IMR-90 (cell line): ENCODE results near the gene KCNQ1. TPM values are rescaled to one million over a fixed set of nuclear protein-coding genes. Genes with fewer than 3 reads are reported as not detected.

Experiments
- ATAC-seq: fragments of 200-7000 bp; cut with Tn5 transposase; 2 replicates; pipeline ENCODE4 v1.9.1; 2020; ENCODE audit warnings: low read depth, mild to moderate bottlenecking, moderate library complexity
- BruUV-seq: library from RNA; stranded (reverse); fragments of 400-500 nt; replicated peaks from 2 replicates; lab custom pipeline; 2021; lab: Mats Ljungman, UMichigan
- CTCF ChIA-PET: fragments of 300-600 bp; formaldehyde crosslinking; extraction: SDS; loops from one replicate; lab custom pipeline; 2021; ENCODE audit warnings: antibody characterized with exemption; lab: Yijun Ruan, JAX
- POLR2A ChIA-PET: fragments of 300-600 bp; sonication (Branson Sonifier 250); formaldehyde crosslinking; loops from one replicate; lab custom pipeline; 2022; ENCODE audit warnings: antibody characterized with exemption; ENCODE audit not compliant: unreplicated experiment; lab: Charles Lee
- DNase-seq: peaks from one replicate; pipeline ENCODE4 v3.0.0; 2013
- H2AFZ ChIP-seq: replicated peaks from 2 replicates; pipeline ENCODE3; 2013; ENCODE audit warnings: low read length, mild to moderate bottlenecking; ENCODE audit not compliant: poor library complexity
- H2AK5ac ChIP-seq: 2 replicates; pipeline ENCODE4 v1.6.1; 2013; ENCODE audit warnings: low read depth, low read length, inconsistent platforms
- H2AK9ac ChIP-seq: replicated peaks from 2 replicates; pipeline ENCODE3; 2013; ENCODE audit warnings: mild to moderate bottlenecking, low read depth, low read length, moderate library complexity; ENCODE audit not compliant: poor library complexity
- H2BK120ac ChIP-seq: 2 replicates; pipeline ENCODE4 v1.6.1; 2013; ENCODE audit warnings: low read depth, low read length, inconsistent platforms
- H2BK15ac ChIP-seq: 3 replicates; pipeline ENCODE4 v1.6.1; 2013; ENCODE audit warnings: low read depth, low read length, inconsistent platforms
- H2BK20ac ChIP-seq: 2 replicates; pipeline ENCODE4 v1.6.1; 2013; ENCODE audit warnings: low read depth, mild to moderate bottlenecking, inconsistent platforms, low read length, moderate library complexity
- H2BK5ac ChIP-seq: 2 replicates; pipeline ENCODE4 v1.6.1; 2013; ENCODE audit warnings: mild to moderate bottlenecking, low read depth, low read length, inconsistent platforms; ENCODE audit not compliant: poor library complexity, severe bottlenecking
- H3K14ac ChIP-seq: replicated peaks from 2 replicates; pipeline ENCODE4 v1.6.1; 2013; ENCODE audit warnings: low read depth, low read length, inconsistent platforms
- H3K18ac ChIP-seq: 2 replicates; pipeline ENCODE4 v1.6.1; 2013; ENCODE audit warnings: low read depth, low read length, control low read depth
- H3K23ac ChIP-seq: 2 replicates; pipeline ENCODE4 v1.6.1; 2013; ENCODE audit warnings: low read depth, low read length, inconsistent platforms
- H3K27ac ChIP-seq: 2 replicates; pipeline ENCODE4 v1.5.1; 2013; ENCODE audit warnings: mild to moderate bottlenecking, control low read depth, low read length; ENCODE audit not compliant: insufficient read depth
- H3K27me3 ChIP-seq: 2 replicates; pipeline ENCODE4 v1.6.1; 2013; ENCODE audit warnings: low read length; ENCODE audit not compliant: control insufficient read depth, insufficient read depth
- H3K36me3 ChIP-seq: 2 replicates; pipeline ENCODE4 v1.6.1; 2013; ENCODE audit warnings: low read length, mixed read lengths; ENCODE audit not compliant: control insufficient read depth, insufficient read depth
- H3K4ac ChIP-seq: 2 replicates; pipeline ENCODE4 v1.6.1; 2013; ENCODE audit warnings: low read depth, low read length, inconsistent platforms
- H3K4me1 ChIP-seq: 2 replicates; pipeline ENCODE4 v1.6.1; 2013; ENCODE audit warnings: low read length, mixed read lengths; ENCODE audit not compliant: control insufficient read depth, insufficient read depth
- H3K4me2 ChIP-seq: 2 replicates; pipeline ENCODE4 v1.6.1; 2013; ENCODE audit warnings: low read depth, mild to moderate bottlenecking, control low read depth, low read length, moderate library complexity
- H3K4me3 ChIP-seq: 2 replicates; pipeline ENCODE4 v1.5.1; 2013; ENCODE audit warnings: low read depth, mild to moderate bottlenecking, control low read depth, low read length, moderate library complexity; ENCODE audit not compliant: insufficient read depth
- H3K56ac ChIP-seq: 2 replicates; pipeline ENCODE4 v1.6.1; 2013; ENCODE audit warnings: low read length, inconsistent platforms; ENCODE audit not compliant: insufficient read depth; ENCODE audit errors: extremely low read depth
- H3K79me1 ChIP-seq, 2 experiments: 2 replicates each; pipeline ENCODE4 v1.6.1; 2013; ENCODE audit warnings: low read length in 2 of 2, inconsistent platforms in 1 of 2, low read depth in 1 of 2
- H3K9ac ChIP-seq: 2 replicates; pipeline ENCODE4 v1.6.1; 2013; ENCODE audit warnings: low read depth, low read length, control low read depth
- H3K9me1 ChIP-seq: 2 replicates; pipeline ENCODE4 v1.6.1; 2013; ENCODE audit warnings: low read length, inconsistent platforms; ENCODE audit not compliant: insufficient read depth
- H3K9me3 ChIP-seq: 2 replicates; pipeline ENCODE4 v1.6.1; 2013; ENCODE audit warnings: low read length; ENCODE audit not compliant: control insufficient read depth, insufficient read depth
- H4K20me1 ChIP-seq: 2 replicates; pipeline ENCODE4 v1.6.1; 2013; ENCODE audit warnings: low read length, inconsistent platforms; ENCODE audit not compliant: insufficient read depth
- H4K5ac ChIP-seq: 2 replicates; pipeline ENCODE4 v1.6.1; 2013; ENCODE audit warnings: mild to moderate bottlenecking, low read depth, low read length, control low read depth
- H4K8ac ChIP-seq, 2 experiments: 2 replicates each; pipeline ENCODE4 v1.6.1; 2013; ENCODE audit warnings: low read depth in 2 of 2, low read length in 2 of 2, control low read depth in 1 of 2, inconsistent platforms in 1 of 2
- H4K91ac ChIP-seq: 2 replicates; pipeline ENCODE4 v1.6.1; 2013; ENCODE audit warnings: low read depth, low read length, inconsistent platforms; ENCODE audit not compliant: insufficient read depth
- BHLHE40 ChIP-seq: fragments of 150-350 bp; IDR thresholded peaks from 2 replicates; pipeline ENCODE4 v1.6.1; 2016; ENCODE audit warnings: mild to moderate bottlenecking, low read depth, low read length
- CEBPB ChIP-seq: IDR thresholded peaks from 2 replicates; pipeline ENCODE4 v1.6.1; 2012; ENCODE audit warnings: low read depth, low read length, improper control_type of control experiment
- CHD1 ChIP-seq: IDR thresholded peaks from 2 replicates; pipeline ENCODE4 v1.6.1; 2012; ENCODE audit warnings: low read depth, low read length, improper control_type of control experiment
- FOS ChIP-seq: fragments of 150-350 bp; IDR thresholded peaks from 2 replicates; pipeline ENCODE4 v1.6.1; 2016; ENCODE audit warnings: low read depth, low read length
- MAFK ChIP-seq: IDR thresholded peaks from 2 replicates; pipeline ENCODE4 v1.6.1; 2012; ENCODE audit warnings: low read depth, low read length, improper control_type of control experiment
- MAZ ChIP-seq: IDR thresholded peaks from 2 replicates; pipeline ENCODE4 v1.6.1; 2012; ENCODE audit warnings: low read depth, mild to moderate bottlenecking, low read length, improper control_type of control experiment, moderate library complexity, borderline replicate concordance
- MXI1 ChIP-seq: IDR thresholded peaks from 2 replicates; pipeline ENCODE4 v1.6.1; 2012; ENCODE audit warnings: low read depth, mild to moderate bottlenecking, low read length, moderate library complexity, borderline replicate concordance
- NFE2L2 ChIP-seq: fragments of 150-350 bp; IDR thresholded peaks from 2 replicates; pipeline ENCODE4 v1.6.1; 2016; ENCODE audit warnings: low read depth, mild to moderate bottlenecking, low read length
- POLR2A ChIP-seq: IDR thresholded peaks from 2 replicates; pipeline ENCODE4 v1.6.1; 2012; ENCODE audit warnings: mild to moderate bottlenecking, low read depth, low read length
- RAD21 ChIP-seq: IDR thresholded peaks from 2 replicates; pipeline ENCODE4 v1.6.1; 2012; ENCODE audit warnings: low read length, improper control_type of control experiment
- RCOR1 ChIP-seq: IDR thresholded peaks from 2 replicates; pipeline ENCODE4 v1.6.1; 2012; ENCODE audit warnings: mild to moderate bottlenecking, low read length, improper control_type of control experiment; ENCODE audit not compliant: insufficient replicate concordance
- RFX5 ChIP-seq: IDR thresholded peaks from 2 replicates; pipeline ENCODE4 v1.8.0; 2012; ENCODE audit warnings: low read depth, mild to moderate bottlenecking, low read length, moderate library complexity
- SMC3 ChIP-seq: fragments of 150-350 bp; IDR thresholded peaks from 2 replicates; pipeline ENCODE4 v1.6.1; 2016; ENCODE audit warnings: low read depth, mild to moderate bottlenecking, antibody characterized with exemption, low read length, moderate library complexity
- dilution Hi-C: fragments of 300-500 bp; cut with HindIII; formaldehyde crosslinking; loops from one replicate; pipeline ENCODE4 v1.14.3; 2018; ENCODE audit warnings: low sequenced_read_pairs; ENCODE audit not compliant: unreplicated experiment
- in situ Hi-C: fragments of 300-500 bp; cut with MboI; formaldehyde crosslinking; loops from 3 replicates; pipeline ENCODE4 v1.14.3; 2019; ENCODE audit warnings: low sequenced_read_pairs, inconsistent platforms, mixed read lengths
- intact Hi-C: fragments of 100-400 bp; cut with micrococcal nuclease; formaldehyde crosslinking; loops from 2 replicates; pipeline ENCODE4 v1.10.0; 2022
- polyA plus RNA-seq, 3 experiments: library from polyadenylated mRNA; depleted of rRNA; stranded (reverse); fragments of >200 nt; gene quantifications; 2 replicates each; pipeline ENCODE4 v1.2.3, GENCODE V29; 2012; ENCODE audit warnings: low replicate concordance in 1 of 3
- total RNA-seq: library from RNA; depleted of rRNA; stranded (reverse); fragments of >200 nt; gene quantifications from 2 replicates; pipeline ENCODE4 v1.2.3, GENCODE V29; 2012
- TF ChIP-seq, protein P1 (sequence below): conservative IDR thresholded peaks from 2 replicates; pipeline ENCODE4 v1.5.1; 2012; ENCODE audit warnings: mild to moderate bottlenecking, low read depth, low read length, improper control_type of control experiment
- TF ChIP-seq, protein P2 (sequence below): fragments of 150-350 bp; IDR thresholded peaks from 2 replicates; pipeline ENCODE4 v1.6.1; 2016; ENCODE audit warnings: low read depth, mild to moderate bottlenecking, low read length, moderate library complexity, borderline replicate concordance
- TF ChIP-seq, protein P3 (sequence below): fragments of 150-350 bp; IDR thresholded peaks from 2 replicates; pipeline ENCODE4 v1.6.1; 2017; ENCODE audit warnings: mild to moderate bottlenecking, antibody characterized with exemption, low read length, low read depth

The KCNQ1 gene
- total and polyA plus RNA-seq, 2 of the 4 experiments (the other 2 are of a cell fraction), result 0.07 TPM; not detected in 1

DNA sequence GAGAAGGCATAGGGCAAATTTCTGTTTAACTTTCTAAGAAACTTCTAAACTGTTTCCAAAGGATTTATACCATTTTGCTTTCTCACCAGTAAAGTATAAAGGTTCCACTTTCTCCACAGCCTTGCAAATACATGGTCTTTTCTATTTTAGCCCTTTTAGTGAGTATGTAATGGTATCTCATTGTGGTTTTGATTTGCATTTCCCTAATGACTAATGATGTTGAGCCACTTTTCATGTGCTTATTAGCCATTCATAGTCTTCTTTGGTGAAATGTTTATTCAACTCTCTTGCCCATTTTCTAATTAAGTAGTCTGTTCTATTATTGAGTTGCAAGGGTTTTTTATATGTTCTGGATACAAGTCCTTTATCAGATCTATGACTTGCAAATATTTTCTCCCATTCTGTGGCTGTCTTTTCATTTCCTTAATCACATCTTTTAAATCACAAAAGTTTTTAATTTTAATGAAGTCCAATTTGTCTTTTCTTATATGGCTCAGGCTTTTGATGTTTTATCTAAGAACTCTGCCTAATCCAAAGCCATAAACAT, 338.8 kb downstream of the KCNQ1 start:
- Histone ChIP-seq H3K4ac (no peak overlapping the region), H3K4me2 (no peak overlapping the region), H4K91ac (no peak overlapping the region), H2BK15ac (no peak overlapping the region), H2BK5ac (no peak overlapping the region), H2BK120ac (no peak overlapping the region), H4K20me1 (no peaks in the 10 kb centered on the region), H3K9me1 (no peaks in the 10 kb centered on the region), H3K36me3 (no peaks in the 10 kb centered on the region), H3K9ac (no peak overlapping the region), H3K79me1 (no peaks in the 10 kb centered on the region), H3K18ac (no peak overlapping the region), H3K9me3 (no peaks in the 10 kb centered on the region), H3K23ac (no peak overlapping the region), H2BK20ac (no peak overlapping the region), H3K4me3 (no peak overlapping the region), H3K56ac (no peak overlapping the region), H2AK5ac (no peak overlapping the region), H3K14ac (no peak overlapping the region), H3K4me1 (peaks cover 14% of the 10 kb centered on the region), H4K8ac (no peak overlapping the region), H3K27ac (no peak overlapping the region), H2AFZ (no peak overlapping the region), H2AK9ac (no peak overlapping the region), H4K5ac (no peak overlapping the region), H3K27me3 (peaks cover 9% of the 10 kb centered on the region)
- dilution Hi-C loops, result no loop called here
- no TSS peak for BruUV-seq
- ATAC-seq (no peak), DNase-seq (peak; percentile 4)
- no peak for TF ChIP-seq POLR2A
- TF ChIP-seq, protein P1, sequence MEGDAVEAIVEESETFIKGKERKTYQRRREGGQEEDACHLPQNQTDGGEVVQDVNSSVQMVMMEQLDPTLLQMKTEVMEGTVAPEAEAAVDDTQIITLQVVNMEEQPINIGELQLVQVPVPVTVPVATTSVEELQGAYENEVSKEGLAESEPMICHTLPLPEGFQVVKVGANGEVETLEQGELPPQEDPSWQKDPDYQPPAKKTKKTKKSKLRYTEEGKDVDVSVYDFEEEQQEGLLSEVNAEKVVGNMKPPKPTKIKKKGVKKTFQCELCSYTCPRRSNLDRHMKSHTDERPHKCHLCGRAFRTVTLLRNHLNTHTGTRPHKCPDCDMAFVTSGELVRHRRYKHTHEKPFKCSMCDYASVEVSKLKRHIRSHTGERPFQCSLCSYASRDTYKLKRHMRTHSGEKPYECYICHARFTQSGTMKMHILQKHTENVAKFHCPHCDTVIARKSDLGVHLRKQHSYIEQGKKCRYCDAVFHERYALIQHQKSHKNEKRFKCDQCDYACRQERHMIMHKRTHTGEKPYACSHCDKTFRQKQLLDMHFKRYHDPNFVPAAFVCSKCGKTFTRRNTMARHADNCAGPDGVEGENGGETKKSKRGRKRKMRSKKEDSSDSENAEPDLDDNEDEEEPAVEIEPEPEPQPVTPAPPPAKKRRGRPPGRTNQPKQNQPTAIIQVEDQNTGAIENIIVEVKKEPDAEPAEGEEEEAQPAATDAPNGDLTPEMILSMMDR, result no peak
- TF ChIP-seq FOS, result no peak
- no peak for TF ChIP-seq CEBPB
- no peak for TF ChIP-seq MAZ
- no peak for TF ChIP-seq NFE2L2
- no peak for TF ChIP-seq BHLHE40
- TF ChIP-seq MAFK, result no peak
- no peak for TF ChIP-seq RCOR1
- no peak for TF ChIP-seq MXI1
- TF ChIP-seq RFX5, result no peak
- TF ChIP-seq CHD1, result no peak
- TF ChIP-seq, protein P2, sequence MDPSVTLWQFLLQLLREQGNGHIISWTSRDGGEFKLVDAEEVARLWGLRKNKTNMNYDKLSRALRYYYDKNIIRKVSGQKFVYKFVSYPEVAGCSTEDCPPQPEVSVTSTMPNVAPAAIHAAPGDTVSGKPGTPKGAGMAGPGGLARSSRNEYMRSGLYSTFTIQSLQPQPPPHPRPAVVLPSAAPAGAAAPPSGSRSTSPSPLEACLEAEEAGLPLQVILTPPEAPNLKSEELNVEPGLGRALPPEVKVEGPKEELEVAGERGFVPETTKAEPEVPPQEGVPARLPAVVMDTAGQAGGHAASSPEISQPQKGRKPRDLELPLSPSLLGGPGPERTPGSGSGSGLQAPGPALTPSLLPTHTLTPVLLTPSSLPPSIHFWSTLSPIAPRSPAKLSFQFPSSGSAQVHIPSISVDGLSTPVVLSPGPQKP, result no peak
- no peak for TF ChIP-seq SMC3
- TF ChIP-seq RAD21, result no peak
- TF ChIP-seq, protein P3, sequence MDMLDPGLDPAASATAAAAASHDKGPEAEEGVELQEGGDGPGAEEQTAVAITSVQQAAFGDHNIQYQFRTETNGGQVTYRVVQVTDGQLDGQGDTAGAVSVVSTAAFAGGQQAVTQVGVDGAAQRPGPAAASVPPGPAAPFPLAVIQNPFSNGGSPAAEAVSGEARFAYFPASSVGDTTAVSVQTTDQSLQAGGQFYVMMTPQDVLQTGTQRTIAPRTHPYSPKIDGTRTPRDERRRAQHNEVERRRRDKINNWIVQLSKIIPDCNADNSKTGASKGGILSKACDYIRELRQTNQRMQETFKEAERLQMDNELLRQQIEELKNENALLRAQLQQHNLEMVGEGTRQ, result no peak
- in situ Hi-C loops, result no loop called here
- intact Hi-C loops, result no loop called here
- ChIA-PET CTCF (no interaction called here), POLR2A (no interaction called here)
